IMR-90 (cell line): ENCODE data around the gene NPHP4. TPM values are rescaled to one million over a fixed set of nuclear protein-coding genes. Genes with fewer than 3 reads are reported as not detected.

ENCODE experiments used
- ATAC-seq: fragments of 200-7000 bp; cut with Tn5 transposase; 2 replicates; pipeline ENCODE4 v1.9.1; 2020; ENCODE audit warnings: low read depth, mild to moderate bottlenecking, moderate library complexity
- BruUV-seq: library from RNA; stranded (reverse); fragments of 400-500 nt; replicated peaks from 2 replicates; lab custom pipeline; 2021; lab: Mats Ljungman, UMichigan
- CTCF ChIA-PET: fragments of 300-600 bp; formaldehyde crosslinking; extraction: SDS; loops from one replicate; lab custom pipeline; 2021; ENCODE audit warnings: antibody characterized with exemption; lab: Yijun Ruan, JAX
- POLR2A ChIA-PET: fragments of 300-600 bp; sonication (Branson Sonifier 250); formaldehyde crosslinking; loops from one replicate; lab custom pipeline; 2022; ENCODE audit warnings: antibody characterized with exemption; ENCODE audit not compliant: unreplicated experiment; lab: Charles Lee
- DNase-seq: peaks from one replicate; pipeline ENCODE4 v3.0.0; 2013
- H2AFZ ChIP-seq: replicated peaks from 2 replicates; pipeline ENCODE3; 2013; ENCODE audit warnings: low read length, mild to moderate bottlenecking; ENCODE audit not compliant: poor library complexity
- H2AK5ac ChIP-seq: 2 replicates; pipeline ENCODE4 v1.6.1; 2013; ENCODE audit warnings: low read depth, low read length, inconsistent platforms
- H2AK9ac ChIP-seq: replicated peaks from 2 replicates; pipeline ENCODE3; 2013; ENCODE audit warnings: mild to moderate bottlenecking, low read depth, low read length, moderate library complexity; ENCODE audit not compliant: poor library complexity
- H2BK120ac ChIP-seq: 2 replicates; pipeline ENCODE4 v1.6.1; 2013; ENCODE audit warnings: low read depth, low read length, inconsistent platforms
- H2BK15ac ChIP-seq: 3 replicates; pipeline ENCODE4 v1.6.1; 2013; ENCODE audit warnings: low read depth, low read length, inconsistent platforms
- H2BK20ac ChIP-seq: 2 replicates; pipeline ENCODE4 v1.6.1; 2013; ENCODE audit warnings: low read depth, mild to moderate bottlenecking, inconsistent platforms, low read length, moderate library complexity
- H2BK5ac ChIP-seq: 2 replicates; pipeline ENCODE4 v1.6.1; 2013; ENCODE audit warnings: mild to moderate bottlenecking, low read depth, low read length, inconsistent platforms; ENCODE audit not compliant: poor library complexity, severe bottlenecking
- H3K14ac ChIP-seq: replicated peaks from 2 replicates; pipeline ENCODE4 v1.6.1; 2013; ENCODE audit warnings: low read depth, low read length, inconsistent platforms
- H3K18ac ChIP-seq: 2 replicates; pipeline ENCODE4 v1.6.1; 2013; ENCODE audit warnings: low read depth, low read length, control low read depth
- H3K23ac ChIP-seq: 2 replicates; pipeline ENCODE4 v1.6.1; 2013; ENCODE audit warnings: low read depth, low read length, inconsistent platforms
- H3K27ac ChIP-seq: 2 replicates; pipeline ENCODE4 v1.5.1; 2013; ENCODE audit warnings: mild to moderate bottlenecking, control low read depth, low read length; ENCODE audit not compliant: insufficient read depth
- H3K27me3 ChIP-seq: 2 replicates; pipeline ENCODE4 v1.6.1; 2013; ENCODE audit warnings: low read length; ENCODE audit not compliant: control insufficient read depth, insufficient read depth
- H3K36me3 ChIP-seq: 2 replicates; pipeline ENCODE4 v1.6.1; 2013; ENCODE audit warnings: low read length, mixed read lengths; ENCODE audit not compliant: control insufficient read depth, insufficient read depth
- H3K4ac ChIP-seq: 2 replicates; pipeline ENCODE4 v1.6.1; 2013; ENCODE audit warnings: low read depth, low read length, inconsistent platforms
- H3K4me1 ChIP-seq: 2 replicates; pipeline ENCODE4 v1.6.1; 2013; ENCODE audit warnings: low read length, mixed read lengths; ENCODE audit not compliant: control insufficient read depth, insufficient read depth
- H3K4me2 ChIP-seq: 2 replicates; pipeline ENCODE4 v1.6.1; 2013; ENCODE audit warnings: low read depth, mild to moderate bottlenecking, control low read depth, low read length, moderate library complexity
- H3K4me3 ChIP-seq: 2 replicates; pipeline ENCODE4 v1.5.1; 2013; ENCODE audit warnings: low read depth, mild to moderate bottlenecking, control low read depth, low read length, moderate library complexity; ENCODE audit not compliant: insufficient read depth
- H3K56ac ChIP-seq: 2 replicates; pipeline ENCODE4 v1.6.1; 2013; ENCODE audit warnings: low read length, inconsistent platforms; ENCODE audit not compliant: insufficient read depth; ENCODE audit errors: extremely low read depth
- H3K79me1 ChIP-seq, 2 experiments: 2 replicates each; pipeline ENCODE4 v1.6.1; 2013; ENCODE audit warnings: low read length in 2 of 2, inconsistent platforms in 1 of 2, low read depth in 1 of 2
- H3K9ac ChIP-seq: 2 replicates; pipeline ENCODE4 v1.6.1; 2013; ENCODE audit warnings: low read depth, low read length, control low read depth
- H3K9me1 ChIP-seq: 2 replicates; pipeline ENCODE4 v1.6.1; 2013; ENCODE audit warnings: low read length, inconsistent platforms; ENCODE audit not compliant: insufficient read depth
- H3K9me3 ChIP-seq: 2 replicates; pipeline ENCODE4 v1.6.1; 2013; ENCODE audit warnings: low read length; ENCODE audit not compliant: control insufficient read depth, insufficient read depth
- H4K20me1 ChIP-seq: 2 replicates; pipeline ENCODE4 v1.6.1; 2013; ENCODE audit warnings: low read length, inconsistent platforms; ENCODE audit not compliant: insufficient read depth
- H4K5ac ChIP-seq: 2 replicates; pipeline ENCODE4 v1.6.1; 2013; ENCODE audit warnings: mild to moderate bottlenecking, low read depth, low read length, control low read depth
- H4K8ac ChIP-seq, 2 experiments: 2 replicates each; pipeline ENCODE4 v1.6.1; 2013; ENCODE audit warnings: low read depth in 2 of 2, low read length in 2 of 2, control low read depth in 1 of 2, inconsistent platforms in 1 of 2
- H4K91ac ChIP-seq: 2 replicates; pipeline ENCODE4 v1.6.1; 2013; ENCODE audit warnings: low read depth, low read length, inconsistent platforms; ENCODE audit not compliant: insufficient read depth
- BHLHE40 ChIP-seq: fragments of 150-350 bp; IDR thresholded peaks from 2 replicates; pipeline ENCODE4 v1.6.1; 2016; ENCODE audit warnings: mild to moderate bottlenecking, low read depth, low read length
- CEBPB ChIP-seq: IDR thresholded peaks from 2 replicates; pipeline ENCODE4 v1.6.1; 2012; ENCODE audit warnings: low read depth, low read length, improper control_type of control experiment
- FOS ChIP-seq: fragments of 150-350 bp; IDR thresholded peaks from 2 replicates; pipeline ENCODE4 v1.6.1; 2016; ENCODE audit warnings: low read depth, low read length
- MAFK ChIP-seq: IDR thresholded peaks from 2 replicates; pipeline ENCODE4 v1.6.1; 2012; ENCODE audit warnings: low read depth, low read length, improper control_type of control experiment
- MXI1 ChIP-seq: IDR thresholded peaks from 2 replicates; pipeline ENCODE4 v1.6.1; 2012; ENCODE audit warnings: low read depth, mild to moderate bottlenecking, low read length, moderate library complexity, borderline replicate concordance
- NFE2L2 ChIP-seq: fragments of 150-350 bp; IDR thresholded peaks from 2 replicates; pipeline ENCODE4 v1.6.1; 2016; ENCODE audit warnings: low read depth, mild to moderate bottlenecking, low read length
- POLR2A ChIP-seq: IDR thresholded peaks from 2 replicates; pipeline ENCODE4 v1.6.1; 2012; ENCODE audit warnings: mild to moderate bottlenecking, low read depth, low read length
- RAD21 ChIP-seq: IDR thresholded peaks from 2 replicates; pipeline ENCODE4 v1.6.1; 2012; ENCODE audit warnings: low read length, improper control_type of control experiment
- RCOR1 ChIP-seq: IDR thresholded peaks from 2 replicates; pipeline ENCODE4 v1.6.1; 2012; ENCODE audit warnings: mild to moderate bottlenecking, low read length, improper control_type of control experiment; ENCODE audit not compliant: insufficient replicate concordance
- RFX5 ChIP-seq: IDR thresholded peaks from 2 replicates; pipeline ENCODE4 v1.8.0; 2012; ENCODE audit warnings: low read depth, mild to moderate bottlenecking, low read length, moderate library complexity
- SMC3 ChIP-seq: fragments of 150-350 bp; IDR thresholded peaks from 2 replicates; pipeline ENCODE4 v1.6.1; 2016; ENCODE audit warnings: low read depth, mild to moderate bottlenecking, antibody characterized with exemption, low read length, moderate library complexity
- WGBS, 2 experiments: methylation state at CpG; one replicate each; pipeline versions ENCODE4 v1.1.5 to v1.1.7; 2013; ENCODE audit warnings: missing lambda C conversion rate in 2 of 2; ENCODE audit not compliant: insufficient read length in 1 of 2; ENCODE audit errors: extremely low coverage in 2 of 2; 5-methylcytosine and 5-hydroxymethylcytosine counted together
- dilution Hi-C: fragments of 300-500 bp; cut with HindIII; formaldehyde crosslinking; loops from one replicate; pipeline ENCODE4 v1.14.3; 2018; ENCODE audit warnings: low sequenced_read_pairs; ENCODE audit not compliant: unreplicated experiment
- in situ Hi-C: fragments of 300-500 bp; cut with MboI; formaldehyde crosslinking; loops from 3 replicates; pipeline ENCODE4 v1.14.3; 2019; ENCODE audit warnings: low sequenced_read_pairs, inconsistent platforms, mixed read lengths
- intact Hi-C: fragments of 100-400 bp; cut with micrococcal nuclease; formaldehyde crosslinking; loops from 2 replicates; pipeline ENCODE4 v1.10.0; 2022
- polyA plus RNA-seq, 3 experiments: library from polyadenylated mRNA; depleted of rRNA; stranded (reverse); fragments of >200 nt; gene quantifications; 2 replicates each; pipeline ENCODE4 v1.2.3, GENCODE V29; 2012; ENCODE audit warnings: low replicate concordance in 1 of 3
- total RNA-seq: library from RNA; depleted of rRNA; stranded (reverse); fragments of >200 nt; gene quantifications from 2 replicates; pipeline ENCODE4 v1.2.3, GENCODE V29; 2012
- TF ChIP-seq, protein P1 (sequence below): fragments of 150-350 bp; IDR thresholded peaks from 2 replicates; pipeline ENCODE4 v1.6.1; 2016; ENCODE audit warnings: low read depth, mild to moderate bottlenecking, low read length, moderate library complexity, borderline replicate concordance
- TF ChIP-seq, protein P2 (sequence below): conservative IDR thresholded peaks from 2 replicates; pipeline ENCODE4 v1.5.1; 2012; ENCODE audit warnings: mild to moderate bottlenecking, low read depth, low read length, improper control_type of control experiment
- TF ChIP-seq, protein P3 (sequence below): fragments of 150-350 bp; IDR thresholded peaks from 2 replicates; pipeline ENCODE4 v1.6.1; 2017; ENCODE audit warnings: mild to moderate bottlenecking, antibody characterized with exemption, low read length, low read depth

The NPHP4 gene
- total and polyA plus RNA-seq, 2 of the 4 experiments (the other 2 are of a cell fraction) = 2.0 to 5.5 TPM

DNA sequence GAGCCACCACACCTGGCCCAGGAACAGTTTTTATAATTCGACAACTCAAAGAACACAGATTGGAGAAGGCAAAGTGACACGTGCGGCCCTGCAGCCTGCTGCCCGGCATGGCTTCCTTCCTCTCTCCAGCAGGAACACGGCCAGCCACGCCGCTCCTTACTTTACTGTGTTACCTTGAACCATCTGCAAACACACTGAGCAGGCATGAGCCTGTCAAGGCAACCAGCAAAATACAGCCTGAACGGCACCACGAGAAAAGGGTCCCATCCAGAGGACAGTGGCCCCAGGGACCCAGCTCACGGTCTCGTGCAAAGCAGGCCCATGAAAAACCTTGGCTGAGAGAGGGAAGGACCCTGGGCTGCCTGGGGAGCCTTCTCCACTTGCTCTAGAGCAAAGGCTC lies 38.8 kb downstream of the NPHP4 start:
- in situ Hi-C loops (loop anchor here (25.0 kb wide), 1 partner anchor 1291 kb away; the partner anchor contains the start of gene AJAP1), intact Hi-C loops (no loop called here), dilution Hi-C loops (no loop called here)
- H4K5ac ChIP-seq = no peak overlapping the region
- DNase-seq (no peak), ATAC-seq (no peak)
- no peak overlapping the region for H3K14ac ChIP-seq
- no peaks in the 10 kb centered on the region for H3K4me1 ChIP-seq
- no peak overlapping the region for H2BK5ac ChIP-seq
- no peak overlapping the region for H3K4ac ChIP-seq
- H4K20me1 ChIP-seq = no peaks in the 10 kb centered on the region
- H2AK5ac ChIP-seq = no peak overlapping the region
- 80% methylated on average over 1 of the region's 11 CpGs; no CpG with 5 or more reads in 1 of the 2 experiments for WGBS, 2 experiments
- H3K27me3 ChIP-seq = no peaks in the 10 kb centered on the region
- POLR2A ChIA-PET = no interaction called here
- H3K36me3 ChIP-seq = 0 out of 2 replicates have a peak, but pooled peaks cover 6% of the 10 kb centered on the region
- H2AFZ ChIP-seq = no peak overlapping the region
- no peak overlapping the region for H2BK120ac ChIP-seq
- H3K4me3 ChIP-seq = no peak overlapping the region
- H2AK9ac ChIP-seq = no peak overlapping the region
- no peak overlapping the region for H3K18ac ChIP-seq
- no peak overlapping the region for H2BK20ac ChIP-seq
- no peak overlapping the region for H4K91ac ChIP-seq
- H3K9me1 ChIP-seq = 0 out of 2 replicates have a peak, but pooled peaks cover 5% of the 10 kb centered on the region
- H3K4me2 ChIP-seq = no peak overlapping the region
- H2BK15ac ChIP-seq = no peak overlapping the region
- H3K27ac ChIP-seq = no peak overlapping the region
- no peak overlapping the region for H3K23ac ChIP-seq
- H3K56ac ChIP-seq = no peak overlapping the region
- H3K79me1 ChIP-seq = no peaks in the 10 kb centered on the region
- CTCF ChIA-PET = interaction anchor here (0.6 kb wide), 1 partner anchor 95 kb away, joined by 3 read pairs; no protein-coding TSS in a partner anchor
- no peaks in the 10 kb centered on the region for H3K9me3 ChIP-seq
- H4K8ac ChIP-seq = no peak overlapping the region
- TF ChIP-seq MXI1 (no peak), CEBPB (no peak), SMC3 (no peak), RCOR1 (no peak), POLR2A (no peak), NFE2L2 (no peak), BHLHE40 (no peak), RFX5 (no peak), FOS (no peak), RAD21 (no peak), MAFK (no peak)
- TF ChIP-seq, protein P1, sequence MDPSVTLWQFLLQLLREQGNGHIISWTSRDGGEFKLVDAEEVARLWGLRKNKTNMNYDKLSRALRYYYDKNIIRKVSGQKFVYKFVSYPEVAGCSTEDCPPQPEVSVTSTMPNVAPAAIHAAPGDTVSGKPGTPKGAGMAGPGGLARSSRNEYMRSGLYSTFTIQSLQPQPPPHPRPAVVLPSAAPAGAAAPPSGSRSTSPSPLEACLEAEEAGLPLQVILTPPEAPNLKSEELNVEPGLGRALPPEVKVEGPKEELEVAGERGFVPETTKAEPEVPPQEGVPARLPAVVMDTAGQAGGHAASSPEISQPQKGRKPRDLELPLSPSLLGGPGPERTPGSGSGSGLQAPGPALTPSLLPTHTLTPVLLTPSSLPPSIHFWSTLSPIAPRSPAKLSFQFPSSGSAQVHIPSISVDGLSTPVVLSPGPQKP = no peak
- TF ChIP-seq, protein P2, sequence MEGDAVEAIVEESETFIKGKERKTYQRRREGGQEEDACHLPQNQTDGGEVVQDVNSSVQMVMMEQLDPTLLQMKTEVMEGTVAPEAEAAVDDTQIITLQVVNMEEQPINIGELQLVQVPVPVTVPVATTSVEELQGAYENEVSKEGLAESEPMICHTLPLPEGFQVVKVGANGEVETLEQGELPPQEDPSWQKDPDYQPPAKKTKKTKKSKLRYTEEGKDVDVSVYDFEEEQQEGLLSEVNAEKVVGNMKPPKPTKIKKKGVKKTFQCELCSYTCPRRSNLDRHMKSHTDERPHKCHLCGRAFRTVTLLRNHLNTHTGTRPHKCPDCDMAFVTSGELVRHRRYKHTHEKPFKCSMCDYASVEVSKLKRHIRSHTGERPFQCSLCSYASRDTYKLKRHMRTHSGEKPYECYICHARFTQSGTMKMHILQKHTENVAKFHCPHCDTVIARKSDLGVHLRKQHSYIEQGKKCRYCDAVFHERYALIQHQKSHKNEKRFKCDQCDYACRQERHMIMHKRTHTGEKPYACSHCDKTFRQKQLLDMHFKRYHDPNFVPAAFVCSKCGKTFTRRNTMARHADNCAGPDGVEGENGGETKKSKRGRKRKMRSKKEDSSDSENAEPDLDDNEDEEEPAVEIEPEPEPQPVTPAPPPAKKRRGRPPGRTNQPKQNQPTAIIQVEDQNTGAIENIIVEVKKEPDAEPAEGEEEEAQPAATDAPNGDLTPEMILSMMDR = no peak
- TF ChIP-seq, protein P3, sequence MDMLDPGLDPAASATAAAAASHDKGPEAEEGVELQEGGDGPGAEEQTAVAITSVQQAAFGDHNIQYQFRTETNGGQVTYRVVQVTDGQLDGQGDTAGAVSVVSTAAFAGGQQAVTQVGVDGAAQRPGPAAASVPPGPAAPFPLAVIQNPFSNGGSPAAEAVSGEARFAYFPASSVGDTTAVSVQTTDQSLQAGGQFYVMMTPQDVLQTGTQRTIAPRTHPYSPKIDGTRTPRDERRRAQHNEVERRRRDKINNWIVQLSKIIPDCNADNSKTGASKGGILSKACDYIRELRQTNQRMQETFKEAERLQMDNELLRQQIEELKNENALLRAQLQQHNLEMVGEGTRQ = no peak
- BruUV-seq = no TSS peak
- H3K9ac ChIP-seq = no peak overlapping the region
